IPS DF 6.9 (cell line): ENCODE measurements around the gene EFHD1.

Experiments
- DNase-seq: peaks from one replicate; pipeline ENCODE4 v3.0.0-alpha.2; 2013; ENCODE audit warnings: low read depth, low spot score
- H3K27ac ChIP-seq: one replicate; pipeline ENCODE4 v1.5.1; 2013; ENCODE audit warnings: low read length, control low read depth
- H3K27me3 ChIP-seq: 2 replicates; pipeline ENCODE4 v1.6.1; 2013; ENCODE audit warnings: mild to moderate bottlenecking, low read length; ENCODE audit not compliant: control insufficient read depth, insufficient read depth
- H3K36me3 ChIP-seq: 2 replicates; pipeline ENCODE4 v1.6.1; 2013; ENCODE audit warnings: low read length; ENCODE audit not compliant: control insufficient read depth, insufficient read depth
- H3K4me1 ChIP-seq: 2 replicates; pipeline ENCODE4 v1.6.1; 2013; ENCODE audit warnings: low read length; ENCODE audit not compliant: control insufficient read depth, insufficient read depth
- H3K4me3 ChIP-seq: 2 replicates; pipeline ENCODE4 v1.5.1; 2013; ENCODE audit warnings: mild to moderate bottlenecking, low read length
- H3K9me3 ChIP-seq: 2 replicates; pipeline ENCODE4 v1.6.1; 2013; ENCODE audit warnings: low read length, inconsistent platforms; ENCODE audit not compliant: control insufficient read depth, insufficient read depth
- WGBS: extraction: QIAGEN DNeasy Blood & Tissue Kit; methylation state at CpG from one replicate; pipeline ENCODE4 v1.1.7; 2013; ENCODE audit warnings: mixed read lengths, missing lambda C conversion rate; ENCODE audit not compliant: insufficient read length, insufficient coverage; 5-methylcytosine and 5-hydroxymethylcytosine counted together

The EFHD1 gene

GRCh38 chr2:232647261-232647660 lies 13.9 kb downstream of the EFHD1 start:
- Histone ChIP-seq H3K36me3 (no peaks in the 10 kb centered on the region), H3K27ac (no peak overlapping the region), H3K4me1 (0 out of 2 replicates have a peak, but pooled peaks cover 1% of the 10 kb centered on the region), H3K4me3 (no peak overlapping the region), H3K9me3 (no peaks in the 10 kb centered on the region), H3K27me3 (no peaks in the 10 kb centered on the region)
- no peak for DNase-seq
- WGBS, result no CpG with 5 or more reads among the region's 8 CpGs

- H3K4me1 ChIP-seq, result no peaks in the 10 kb centered on the region; the same call in 1 of the 2 replicates
- no peak overlapping the region for H3K27ac ChIP-seq
- DNase-seq, result no peak
- H3K9me3 ChIP-seq, result no peaks in the 10 kb centered on the region
- no peak overlapping the region for H3K4me3 ChIP-seq
- no peaks in the 10 kb centered on the region for H3K27me3 ChIP-seq
- H3K36me3 ChIP-seq, result no peaks in the 10 kb centered on the region
- WGBS, result no CpG with 5 or more reads among the region's 11 CpGs
Measured at GRCh38 chr2:232649033-232649432, 15.6 kb downstream of the EFHD1 start.

GRCh38 chr2:232652505-232652851 lies 19.1 kb downstream of the EFHD1 start:
- H3K4me3 ChIP-seq, result no peak overlapping the region
- no peaks in the 10 kb centered on the region; the same call in 1 of the 2 replicates for H3K4me1 ChIP-seq
- H3K27me3 ChIP-seq, result no peaks in the 10 kb centered on the region
- no CpG with 5 or more reads among the region's 4 CpGs for WGBS
- no peaks in the 10 kb centered on the region for H3K9me3 ChIP-seq
- H3K36me3 ChIP-seq, result no peaks in the 10 kb centered on the region
- no peak for DNase-seq
- H3K27ac ChIP-seq, result no peak overlapping the region

- H3K4me1 ChIP-seq, result no peaks in the 10 kb centered on the region; the same call in 1 of the 2 replicates
- no peaks in the 10 kb centered on the region for H3K27me3 ChIP-seq
- no peak for DNase-seq
- no peak overlapping the region for H3K4me3 ChIP-seq
- no CpG with 5 or more reads among the region's 7 CpGs for WGBS
- H3K36me3 ChIP-seq, result no peaks in the 10 kb centered on the region
- H3K27ac ChIP-seq, result no peak overlapping the region
- H3K9me3 ChIP-seq, result no peaks in the 10 kb centered on the region
Measured at GRCh38 chr2:232653441-232653840, 20.0 kb downstream of the EFHD1 start.

- Histone ChIP-seq H3K4me1 (no peaks in the 10 kb centered on the region; the same call in 1 of the 2 replicates), H3K36me3 (no peaks in the 10 kb centered on the region), H3K9me3 (no peaks in the 10 kb centered on the region), H3K27me3 (no peaks in the 10 kb centered on the region), H3K27ac (no peak overlapping the region), H3K4me3 (no peak overlapping the region)
- no peak for DNase-seq
- WGBS, result no CpG with 5 or more reads among the region's 6 CpGs
Measured at GRCh38 chr2:232655392-232655791, 22.0 kb downstream of the EFHD1 start.

- H3K36me3 ChIP-seq, result no peaks in the 10 kb centered on the region
- WGBS, result no CpG with 5 or more reads among the region's 7 CpGs
- no peaks in the 10 kb centered on the region; the same call in 1 of the 2 replicates for H3K4me1 ChIP-seq
Measured at GRCh38 chr2:232658217-232658785, 24.9 kb downstream of the EFHD1 start.

GRCh38 chr2:232659359-232659758 lies 26.0 kb downstream of the EFHD1 start:
- Histone ChIP-seq H3K27ac (no peak overlapping the region), H3K27me3 (no peaks in the 10 kb centered on the region), H3K9me3 (no peaks in the 10 kb centered on the region), H3K36me3 (no peaks in the 10 kb centered on the region), H3K4me3 (no peak overlapping the region), H3K4me1 (no peaks in the 10 kb centered on the region)
- no peak for DNase-seq
- WGBS, result no CpG with 5 or more reads among the region's 2 CpGs

More at GRCh38 chr2:232658217-232658785, 24.9 kb downstream of the EFHD1 start:
- Histone ChIP-seq H3K27me3 (no peaks in the 10 kb centered on the region), H3K9me3 (no peaks in the 10 kb centered on the region), H3K4me3 (no peak overlapping the region), H3K27ac (no peak overlapping the region)
- no peak for DNase-seq

- Histone ChIP-seq H3K4me1 (no peaks in the 10 kb centered on the region), H3K9me3 (no peaks in the 10 kb centered on the region), H3K4me3 (no peak overlapping the region), H3K36me3 (no peaks in the 10 kb centered on the region), H3K27ac (no peak overlapping the region), H3K27me3 (no peaks in the 10 kb centered on the region)
- DNase-seq, result no peak
- no CpG with 5 or more reads among the region's 16 CpGs for WGBS
Measured at GRCh38 chr2:232662486-232663260, 29.3 kb downstream of the EFHD1 start.

- no peaks in the 10 kb centered on the region for H3K9me3 ChIP-seq
- H3K27ac ChIP-seq, result no peak overlapping the region
- no peak for DNase-seq
- no peak overlapping the region for H3K4me3 ChIP-seq
- no CpG with 5 or more reads among the region's 7 CpGs for WGBS
- H3K36me3 ChIP-seq, result no peaks in the 10 kb centered on the region
- no peaks in the 10 kb centered on the region for H3K4me1 ChIP-seq
- no peaks in the 10 kb centered on the region for H3K27me3 ChIP-seq
Measured at GRCh38 chr2:232666051-232666805, 32.8 kb downstream of the EFHD1 start.

- no peaks in the 10 kb centered on the region for H3K36me3 ChIP-seq
- no peak overlapping the region for H3K4me3 ChIP-seq
- H3K9me3 ChIP-seq, result no peaks in the 10 kb centered on the region
- H3K27ac ChIP-seq, result no peak overlapping the region
- WGBS, result no CpG with 5 or more reads among the region's 10 CpGs
- H3K4me1 ChIP-seq, result no peaks in the 10 kb centered on the region
- no peaks in the 10 kb centered on the region for H3K27me3 ChIP-seq
- DNase-seq, result no peak
Measured at GRCh38 chr2:232667989-232668583, 34.7 kb downstream of the EFHD1 start.
